ENCODE results near the gene SHC3. TPM values are rescaled to one million over a fixed set of nuclear protein-coding genes. Genes with fewer than 3 reads are reported as not detected.

SHC3 gene
- polyA plus RNA-seq, 1 donor from 2014 or later: 22.9 TPM

- no peaks in the 10 kb centered on the region for H3K9me3 ChIP-seq (ENCODE audit: low read length)
- no peak overlapping the region for H3K9ac ChIP-seq (ENCODE audit: low read length)
- H2AFZ ChIP-seq (ENCODE audit: low read depth, low read length): no peak overlapping the region
- H3K79me2 ChIP-seq (replicated peaks; ENCODE audit: insufficient read depth, low read length): no peaks in the 10 kb centered on the region
- no peaks in the 10 kb centered on the region for H4K20me1 ChIP-seq (ENCODE audit: insufficient read depth)
- no peak overlapping the region for H3K27ac ChIP-seq (ENCODE audit: low read length)
- H3K4me2 ChIP-seq (ENCODE audit: low read length): no peak overlapping the region
- no peaks in the 10 kb centered on the region for H3F3A ChIP-seq (ENCODE audit: insufficient read depth, low read length, poor library complexity, severe bottlenecking)
- TF ChIP-seq EP300 (conservative IDR thresholded peaks at IDR 0.05; ENCODE audit: poor library complexity, severe bottlenecking) (no peak), EZH2 (IDR thresholded peaks at IDR 0.05; ENCODE audit: borderline replicate concordance, insufficient read depth, low read length, poor library complexity, severe bottlenecking) (no peak), RAD21 (conservative IDR thresholded peaks at IDR 0.05) (no peak), MXI1 (conservative IDR thresholded peaks at IDR 0.05; ENCODE audit: poor library complexity, severe bottlenecking) (no peak), CTCF (IDR thresholded peaks at IDR 0.05; ENCODE audit: poor library complexity, severe bottlenecking) (no peak), SMC3 (conservative IDR thresholded peaks at IDR 0.05; ENCODE audit: poor library complexity) (no peak), TAF1 (IDR thresholded peaks at IDR 0.05; ENCODE audit: low read depth) (no peak), POLR2AphosphoS5 (IDR thresholded peaks at IDR 0.05) (no peak), REST (IDR thresholded peaks at IDR 0.05; ENCODE audit: borderline replicate concordance) (no peak)
- no peaks in the 10 kb centered on the region for H3K36me3 ChIP-seq (ENCODE audit: insufficient read depth, low read length)
- no peak overlapping the region for H3K4me3 ChIP-seq (ENCODE audit: low read length)
- no peaks in the 10 kb centered on the region for H3K27me3 ChIP-seq (ENCODE audit: insufficient read depth, low read depth, low read length)
- no peaks in the 10 kb centered on the region for H3K9me2 ChIP-seq (ENCODE audit: insufficient read depth, low read length)
These were observed 139.0 kb downstream of the SHC3 start for GRCh38 chr9:89039664-89040063.

GRCh38 chr9:89039104-89039465, 139.5 kb downstream of the SHC3 start:
- H2AFZ ChIP-seq (ENCODE audit: low read depth, low read length): no peak overlapping the region
- H3K4me3 ChIP-seq (ENCODE audit: low read length): no peak overlapping the region
- H3K27ac ChIP-seq (ENCODE audit: low read length): no peak overlapping the region
- no peaks in the 10 kb centered on the region for H3K79me2 ChIP-seq (replicated peaks; ENCODE audit: insufficient read depth, low read length)
- no peak overlapping the region for H3K4me2 ChIP-seq (ENCODE audit: low read length)
- H3K27me3 ChIP-seq (ENCODE audit: insufficient read depth, low read depth, low read length): no peaks in the 10 kb centered on the region
- no peak overlapping the region for H3K9ac ChIP-seq (ENCODE audit: low read length)
- no peaks in the 10 kb centered on the region for H4K20me1 ChIP-seq (ENCODE audit: insufficient read depth)
- TF ChIP-seq TAF1 (IDR thresholded peaks at IDR 0.05; ENCODE audit: low read depth): no peak
- TF ChIP-seq RAD21 (conservative IDR thresholded peaks at IDR 0.05): no peak
- TF ChIP-seq MXI1 (conservative IDR thresholded peaks at IDR 0.05; ENCODE audit: poor library complexity, severe bottlenecking): no peak
- no peak for TF ChIP-seq REST (IDR thresholded peaks at IDR 0.05; ENCODE audit: borderline replicate concordance)
- no peak for TF ChIP-seq CTCF (IDR thresholded peaks at IDR 0.05; ENCODE audit: poor library complexity, severe bottlenecking)
- no peaks in the 10 kb centered on the region for H3K36me3 ChIP-seq (ENCODE audit: insufficient read depth, low read length)
- no peaks in the 10 kb centered on the region for H3F3A ChIP-seq (ENCODE audit: insufficient read depth, low read length, poor library complexity, severe bottlenecking)
- no peaks in the 10 kb centered on the region for H3K9me3 ChIP-seq (ENCODE audit: low read length)
- H3K9me2 ChIP-seq (ENCODE audit: insufficient read depth, low read length): no peaks in the 10 kb centered on the region

All from neural cell (in vitro differentiated cells).